Measurements from ENCODE around the gene MFAP1. TPM values are rescaled to one million over a fixed set of nuclear protein-coding genes. Genes with fewer than 3 reads are reported as not detected.
A peak's percentile ranks its signal among the peaks of the same experiment; 100 is the strongest.

The MFAP1 gene
- total RNA-seq = 10 to 100 TPM in 5 of 6 donors, 1 to 10 TPM in 1; 7.4 to 20.0 (median 17.5) TPM

DNA sequence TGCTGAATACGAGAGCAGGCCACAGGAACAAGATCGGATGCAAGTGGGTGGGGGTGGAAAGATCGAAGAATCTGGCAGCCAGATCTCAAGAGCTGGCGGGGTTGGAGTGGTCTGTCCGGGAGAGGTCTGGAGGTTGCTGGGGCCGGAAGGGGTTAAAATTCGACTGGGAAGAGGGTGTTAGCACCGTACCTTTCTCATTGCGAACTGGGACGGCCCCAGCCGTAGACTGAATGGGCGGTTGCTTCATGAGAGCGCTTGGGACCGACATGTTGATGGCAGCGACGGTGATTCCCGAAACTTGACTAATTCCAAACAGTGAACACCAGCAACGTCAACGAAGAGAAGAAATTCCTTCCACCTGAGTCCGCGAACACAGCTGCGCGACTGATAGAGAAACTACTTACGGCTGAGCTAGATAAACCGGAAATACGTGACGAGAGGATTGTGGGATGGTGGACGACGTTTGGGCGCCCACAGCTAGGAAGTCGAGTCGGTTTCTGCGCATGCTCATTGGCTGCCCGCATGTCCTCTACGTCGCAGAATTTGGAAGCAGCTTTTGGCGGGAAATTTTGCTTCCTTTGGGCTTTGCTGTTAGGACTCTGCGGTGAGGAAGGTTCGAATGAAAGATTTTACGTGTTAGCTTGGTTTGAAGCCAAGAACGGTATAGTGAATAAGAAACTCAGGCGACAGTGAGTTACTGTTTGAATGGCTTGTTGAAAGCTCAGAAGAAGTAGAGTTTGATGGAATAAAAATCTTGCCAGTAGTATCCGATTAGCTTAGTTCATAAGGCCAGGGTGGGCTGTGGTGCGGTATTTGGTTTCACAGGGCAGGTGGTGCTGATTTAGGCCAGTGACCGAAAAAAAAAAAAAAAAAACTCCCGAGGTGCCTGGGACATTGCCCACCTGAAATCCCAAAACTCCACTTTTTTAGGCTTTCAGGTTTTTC, at the start of gene MFAP1:
Gene MFAP1 (minus strand): TSS at position 389 of the 945 bp plus-strand sequence. CDS start 121 bp downstream, at position 268.
- 8 to 11% methylated on average over 33 to 46 of the region's 46 CpGs for WGBS, 2 donors

DNA sequence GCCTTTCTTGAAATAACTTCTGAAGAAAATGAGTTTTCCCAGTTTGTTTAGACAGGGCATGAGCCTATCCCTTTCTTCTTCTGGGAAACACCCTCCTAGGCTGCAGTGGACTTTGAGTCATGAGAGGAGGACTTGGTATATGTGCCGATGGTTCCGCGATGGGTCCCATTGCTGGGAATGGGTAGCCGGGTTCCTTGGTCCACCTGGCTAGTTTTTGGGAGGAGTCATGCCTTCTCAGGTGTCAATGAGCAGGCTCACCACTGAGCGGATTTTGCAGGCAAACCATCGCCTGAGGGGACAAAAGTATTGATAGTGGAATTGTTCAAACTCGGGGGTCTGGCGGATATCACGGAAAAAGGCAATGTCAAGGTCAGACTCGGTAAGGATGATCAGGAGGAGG, 49.2 kb upstream of the MFAP1 start:
- TF ChIP-seq CTCF (IDR thresholded peaks at IDR 0.05) (no peak), POLR2AphosphoS5 (IDR thresholded peaks at IDR 0.05) (no peak), EP300 (IDR thresholded peaks at IDR 0.05) (no peak), POLR2A (IDR thresholded peaks at IDR 0.05) (no peak)
- no peaks in the 10 kb centered on the region for H3K4me1 ChIP-seq
- H3K36me3 ChIP-seq = no peaks in the 10 kb centered on the region
- H3K4me3 ChIP-seq = no peak overlapping the region
- ATAC-seq (ENCODE audit: low FRiP score in 2 of 2) (no peak), DNase-seq (no peak)
- no peak overlapping the region for H3K27ac ChIP-seq
- WGBS, 2 donors = 93 to 98% methylated on average over 10 of the region's 10 CpGs
- no peaks in the 10 kb centered on the region for H3K27me3 ChIP-seq
- no peaks in the 10 kb centered on the region for H3K9me3 ChIP-seq

More for the DNA sequence above, at the start of gene MFAP1:
- H3K36me3 ChIP-seq = peaks cover 0 to 4% (median 2%) of the 10 kb centered on the region in 4 donors
- H3K27ac ChIP-seq = peak within 1 kb of the TSS; percentile 89 to 93 (median 90)
- TF ChIP-seq POLR2A (IDR thresholded peaks at IDR 0.05) = peak in 3 of 4 donors; percentile 72 to 87 (median 79)
- TF ChIP-seq POLR2AphosphoS5 (IDR thresholded peaks at IDR 0.05) = peak; percentile 96 to 98
- TF ChIP-seq EP300 (IDR thresholded peaks at IDR 0.05) = peak in 1 of 4 donors; percentile 77
- no peak for TF ChIP-seq CTCF (IDR thresholded peaks at IDR 0.05)
- H3K9me3 ChIP-seq = no peaks in the 10 kb centered on the region
- peak within 1 kb of the TSS; percentile 46 to 87 (median 67) for H3K4me3 ChIP-seq
- ATAC-seq (ENCODE audit: low FRiP score in 2 of 2) (peak; percentile 93 to 95), DNase-seq (peak in 1 of 2 donors; percentile 97)
- peaks cover 27 to 63% (median 39%) of the 10 kb centered on the region in 4 donors for H3K4me1 ChIP-seq
- H3K27me3 ChIP-seq = no peaks in the 10 kb centered on the region

DNA sequence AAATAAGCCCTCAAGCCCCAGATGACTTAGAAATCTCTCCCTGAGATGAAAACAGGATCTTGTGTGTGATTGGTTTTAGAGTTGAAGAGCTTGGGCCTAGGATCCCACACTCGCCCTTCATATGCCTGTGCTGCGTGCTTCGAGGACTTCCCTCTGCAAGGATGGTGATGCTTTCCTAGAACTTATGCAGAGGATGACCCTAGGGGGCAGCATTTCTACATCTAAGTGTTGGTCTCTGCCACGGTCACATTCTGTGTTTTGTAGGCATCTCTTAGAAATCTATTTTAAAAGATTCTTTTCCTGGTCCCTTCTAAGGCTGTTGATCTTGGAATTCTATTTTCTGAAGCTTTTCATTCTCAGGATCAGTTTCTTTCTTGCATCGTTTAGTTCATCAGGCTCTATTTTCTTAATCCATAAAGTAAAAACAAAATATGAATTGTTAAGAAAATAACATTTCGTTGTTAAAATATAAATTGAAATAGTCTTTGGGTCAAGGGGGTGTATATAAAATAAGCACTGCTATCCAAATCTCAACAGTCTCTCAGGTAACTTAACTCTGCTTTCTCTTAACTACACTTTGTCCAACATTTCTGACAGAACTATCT, 48.0 kb upstream of the MFAP1 start:
- ATAC-seq (ENCODE audit: low FRiP score in 2 of 2) = peak in 1 of 2 donors; percentile 49

GRCh38 chr15:43871835-43872234, 47.3 kb upstream of the MFAP1 start:
- WGBS, 2 donors = 91 to 97% methylated on average over 2 of the region's 2 CpGs
- Histone ChIP-seq H3K27me3 (no peaks in the 10 kb centered on the region), H3K9me3 (no peaks in the 10 kb centered on the region), H3K4me1 (no peaks in the 10 kb centered on the region), H3K36me3 (peaks cover 0 to 5% (median 0%) of the 10 kb centered on the region in 4 donors), H3K4me3 (no peak overlapping the region), H3K27ac (no peak overlapping the region)
- ATAC-seq (ENCODE audit: low FRiP score in 2 of 2) (no peak), DNase-seq (no peak)
- TF ChIP-seq POLR2A (IDR thresholded peaks at IDR 0.05) (no peak), CTCF (IDR thresholded peaks at IDR 0.05) (no peak), EP300 (IDR thresholded peaks at IDR 0.05) (no peak), POLR2AphosphoS5 (IDR thresholded peaks at IDR 0.05) (no peak)

More for the DNA sequence above, 48.0 kb upstream of the MFAP1 start:
- no peaks in the 10 kb centered on the region for H3K27me3 ChIP-seq
- DNase-seq = no peak
- 79 to 80% methylated on average over 6 of the region's 6 CpGs for WGBS, 2 donors
- no peak overlapping the region for H3K4me3 ChIP-seq
- no peaks in the 10 kb centered on the region for H3K9me3 ChIP-seq
- TF ChIP-seq EP300 (IDR thresholded peaks at IDR 0.05) = no peak
- no peak for TF ChIP-seq POLR2AphosphoS5 (IDR thresholded peaks at IDR 0.05)
- no peak for TF ChIP-seq POLR2A (IDR thresholded peaks at IDR 0.05)
- peak in 3 of 6 experiments; percentile 17 to 18 (median 17) for TF ChIP-seq CTCF (IDR thresholded peaks at IDR 0.05)
- no peak overlapping the region for H3K27ac ChIP-seq
- no peaks in the 10 kb centered on the region for H3K4me1 ChIP-seq
- no peaks in the 10 kb centered on the region for H3K36me3 ChIP-seq

Data from upper lobe of left lung (tissue), 6 donors.